MCF 10A (cell line): ENCODE results near the gene SIX5. TPM values are rescaled to one million over a fixed set of nuclear protein-coding genes. Genes with fewer than 3 reads are reported as not detected.

Experiments used
- BruUV-seq: library from RNA; stranded (reverse); fragments of 400-500 nt; replicated peaks from 2 replicates; lab custom pipeline; 2021; lab: Mats Ljungman, UMichigan
- CTCF ChIA-PET: fragments of 300-600 bp; sonication (Branson Sonifier 250); formaldehyde crosslinking; extraction: SDS; loops from one replicate; lab custom pipeline; 2021; ENCODE audit warnings: antibody characterized with exemption, inconsistent platforms; lab: Yijun Ruan, JAX
- POLR2A ChIA-PET: fragments of 300-600, 350-650 bp; sonication (Branson Sonifier 250); formaldehyde crosslinking; extraction: SDS; loops from one replicate; lab custom pipeline; 2020; ENCODE audit warnings: antibody characterized with exemption, inconsistent platforms; lab: Yijun Ruan, JAX
- DNase-seq: peaks from one replicate; pipeline ENCODE4 v3.0.0-alpha.2; 2018; ENCODE audit not compliant: unreplicated experiment
- H3K27ac Mint-ChIP-seq: one replicate; pipeline ENCODE4 v1.8.0; 2022; ENCODE audit warnings: mild to moderate bottlenecking, low read depth, mixed read lengths; ENCODE audit not compliant: unreplicated experiment
- H3K27me3 Mint-ChIP-seq: one replicate; pipeline ENCODE4 v1.8.0; 2022; ENCODE audit warnings: mixed read lengths; ENCODE audit not compliant: insufficient read depth, unreplicated experiment
- H3K36me3 Mint-ChIP-seq: one replicate; pipeline ENCODE4 v1.8.0; 2022; ENCODE audit warnings: mild to moderate bottlenecking, moderate library complexity, mixed read lengths; ENCODE audit not compliant: insufficient read depth, unreplicated experiment
- H3K4me1 Mint-ChIP-seq: one replicate; pipeline ENCODE4 v1.8.0; 2022; ENCODE audit warnings: mixed read lengths; ENCODE audit not compliant: insufficient read depth, unreplicated experiment
- H3K4me3 Mint-ChIP-seq: one replicate; pipeline ENCODE4 v1.8.0; 2022; ENCODE audit warnings: mild to moderate bottlenecking, moderate library complexity, mixed read lengths; ENCODE audit not compliant: unreplicated experiment
- H3K9me3 Mint-ChIP-seq: one replicate; pipeline ENCODE4 v1.8.0; 2022; ENCODE audit warnings: mixed read lengths; ENCODE audit not compliant: unreplicated experiment
- intact Hi-C: fragments of 100-400 bp; cut with micrococcal nuclease; formaldehyde crosslinking; loops from 2 replicates; pipeline ENCODE4 v1.14.1; 2022
- total RNA-seq: library from RNA; stranded (reverse); gene quantifications from 2 replicates; pipeline ENCODE4 v1.2.3, GENCODE V29; 2022
- TF ChIP-seq, protein P1 (sequence below): fragments of 200-600 bp; IDR thresholded peaks from one replicate; pipeline ENCODE4 v1.8.0; 2022; ENCODE audit warnings: antibody characterized with exemption, mild to moderate bottlenecking; ENCODE audit not compliant: unreplicated experiment

SIX5 gene
- total RNA-seq, 1 experiment from 2014 or later: 19.6 TPM

GRCh38 chr19:45747513-45747912 is 21.5 kb downstream of the SIX5 start:
- Mint-ChIP-seq H3K9me3 (no peaks in the 10 kb centered on the region), H3K4me1 (no peaks in the 10 kb centered on the region), H3K36me3 (no peaks in the 10 kb centered on the region), H3K4me3 (no peak overlapping the region), H3K27ac (no peak overlapping the region), H3K27me3 (no peaks in the 10 kb centered on the region)
- TF ChIP-seq, protein P1, sequence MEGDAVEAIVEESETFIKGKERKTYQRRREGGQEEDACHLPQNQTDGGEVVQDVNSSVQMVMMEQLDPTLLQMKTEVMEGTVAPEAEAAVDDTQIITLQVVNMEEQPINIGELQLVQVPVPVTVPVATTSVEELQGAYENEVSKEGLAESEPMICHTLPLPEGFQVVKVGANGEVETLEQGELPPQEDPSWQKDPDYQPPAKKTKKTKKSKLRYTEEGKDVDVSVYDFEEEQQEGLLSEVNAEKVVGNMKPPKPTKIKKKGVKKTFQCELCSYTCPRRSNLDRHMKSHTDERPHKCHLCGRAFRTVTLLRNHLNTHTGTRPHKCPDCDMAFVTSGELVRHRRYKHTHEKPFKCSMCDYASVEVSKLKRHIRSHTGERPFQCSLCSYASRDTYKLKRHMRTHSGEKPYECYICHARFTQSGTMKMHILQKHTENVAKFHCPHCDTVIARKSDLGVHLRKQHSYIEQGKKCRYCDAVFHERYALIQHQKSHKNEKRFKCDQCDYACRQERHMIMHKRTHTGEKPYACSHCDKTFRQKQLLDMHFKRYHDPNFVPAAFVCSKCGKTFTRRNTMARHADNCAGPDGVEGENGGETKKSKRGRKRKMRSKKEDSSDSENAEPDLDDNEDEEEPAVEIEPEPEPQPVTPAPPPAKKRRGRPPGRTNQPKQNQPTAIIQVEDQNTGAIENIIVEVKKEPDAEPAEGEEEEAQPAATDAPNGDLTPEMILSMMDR: no peak
- no peak for DNase-seq
- ChIA-PET POLR2A (no interaction called here), CTCF (no interaction called here)
- no TSS peak for BruUV-seq
- intact Hi-C loops: no loop called here

- no peaks in the 10 kb centered on the region for H3K27me3 Mint-ChIP-seq
- H3K9me3 Mint-ChIP-seq: no peaks in the 10 kb centered on the region
- POLR2A ChIA-PET: no interaction called here
- H3K4me3 Mint-ChIP-seq: no peak overlapping the region
- intact Hi-C loops: no loop called here
- CTCF ChIA-PET: no interaction called here
- H3K36me3 Mint-ChIP-seq: no peaks in the 10 kb centered on the region
- H3K27ac Mint-ChIP-seq: no peak overlapping the region
- no peaks in the 10 kb centered on the region for H3K4me1 Mint-ChIP-seq
- no peak for DNase-seq
- TF ChIP-seq, protein P1: no peak
- no TSS peak for BruUV-seq
Observed at GRCh38 chr19:45746866-45747265, 22.2 kb downstream of the SIX5 start.

DNA sequence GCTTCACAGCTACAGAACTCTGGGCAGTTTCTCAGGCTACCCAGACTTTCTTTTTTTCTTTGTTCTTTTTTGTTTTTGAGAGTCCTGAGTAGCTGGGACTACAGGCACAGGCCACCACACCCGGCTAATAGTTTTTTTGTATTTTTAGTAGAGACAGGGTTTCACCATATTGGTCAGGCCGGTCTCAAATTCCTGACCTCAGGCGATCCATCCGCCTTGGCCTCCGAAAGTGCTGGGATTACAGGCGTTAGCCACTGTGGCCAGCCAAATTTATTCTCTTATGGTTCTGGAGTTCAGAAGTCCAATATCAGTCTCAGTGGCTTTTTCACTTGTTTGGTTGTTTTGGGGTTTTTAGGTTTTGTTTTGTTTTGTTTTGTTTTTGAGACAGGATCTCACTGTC is 23.4 kb downstream of the SIX5 start:
- Mint-ChIP-seq H3K4me3 (no peak overlapping the region), H3K27me3 (no peaks in the 10 kb centered on the region), H3K4me1 (no peaks in the 10 kb centered on the region), H3K9me3 (no peaks in the 10 kb centered on the region), H3K36me3 (no peaks in the 10 kb centered on the region), H3K27ac (no peak overlapping the region)
- TF ChIP-seq, protein P1: no peak
- CTCF ChIA-PET: interaction anchor here (0.5 to 0.6 kb wide), 2 partner anchors 87 to 784 kb away, joined by 5 read pairs; no protein-coding TSS in a partner anchor
- BruUV-seq: no TSS peak
- POLR2A ChIA-PET: interaction anchor here (0.8 to 1.1 kb wide), 2 partner anchors 15 to 22 kb away, joined by 3 read pairs; no protein-coding TSS in a partner anchor
- no peak for DNase-seq
- intact Hi-C loops: no loop called here

- Mint-ChIP-seq H3K4me3 (no peak overlapping the region), H3K36me3 (no peaks in the 10 kb centered on the region), H3K9me3 (no peaks in the 10 kb centered on the region), H3K27me3 (no peaks in the 10 kb centered on the region), H3K4me1 (no peaks in the 10 kb centered on the region), H3K27ac (no peak overlapping the region)
- intact Hi-C loops: no loop called here
- no TSS peak for BruUV-seq
- ChIA-PET POLR2A (interaction anchor here (1.7 kb wide), 1 partner anchor 26 kb away, joined by 4 read pairs; no protein-coding TSS in a partner anchor), CTCF (no interaction called here)
- DNase-seq: no peak
- TF ChIP-seq, protein P1: no peak
Observed at GRCh38 chr19:45742969-45743368, 26.1 kb downstream of the SIX5 start.
